ENCODE results near the gene LARP1. TPM values are rescaled to one million over a fixed set of nuclear protein-coding genes. Genes with fewer than 3 reads are reported as not detected.

The LARP1 gene
- total RNA-seq, 2 experiments from 2014 or later: 88.7 to 97.6 TPM

DNA sequence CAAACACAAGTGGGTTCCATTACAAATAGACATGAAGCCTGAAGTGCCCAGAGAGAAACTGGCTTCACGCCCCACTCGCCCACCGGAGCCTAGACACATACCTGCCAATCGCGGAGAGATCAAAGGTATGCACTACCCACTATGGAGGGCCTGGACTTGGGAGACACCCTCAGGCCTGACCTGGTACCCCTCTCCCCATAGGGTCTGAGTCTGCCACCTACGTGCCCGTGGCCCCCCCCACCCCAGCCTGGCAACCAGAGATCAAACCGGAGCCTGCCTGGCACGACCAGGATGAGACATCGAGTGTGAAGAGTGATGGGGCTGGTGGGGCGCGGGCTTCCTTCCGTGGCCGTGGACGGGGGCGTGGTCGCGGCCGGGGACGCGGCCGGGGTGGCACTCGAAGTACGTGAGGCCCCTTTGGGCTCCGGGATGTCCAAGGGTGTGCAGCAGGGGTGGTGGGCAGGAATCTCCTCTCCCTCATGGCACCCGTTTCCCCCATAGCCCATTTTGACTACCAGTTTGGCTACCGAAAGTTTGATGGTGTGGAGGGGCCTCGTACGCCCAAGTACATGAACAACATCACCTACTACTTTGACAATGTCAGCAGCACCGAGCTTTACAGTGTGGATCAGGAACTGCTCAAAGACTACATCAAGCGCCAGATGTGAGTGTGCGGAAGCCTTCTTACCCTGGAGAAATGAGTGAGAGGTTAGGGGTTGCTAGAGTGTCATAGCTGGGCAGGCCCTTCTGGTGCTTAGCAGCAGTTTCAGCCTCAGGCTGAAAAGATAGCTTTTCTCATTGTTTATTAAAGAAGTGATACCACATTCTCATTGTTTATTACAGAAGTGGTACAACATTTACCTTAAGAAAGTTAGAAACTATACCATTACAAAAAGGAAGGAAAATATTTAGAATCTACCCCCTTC, 38.7 kb downstream of the LARP1 start:
- Mint-ChIP-seq H3K36me3 (ENCODE audit: low read depth) (peaks cover 90% of the 10 kb centered on the region), H3K4me1 (ENCODE audit: low read depth) (no peaks in the 10 kb centered on the region), H3K9me3 (no peaks in the 10 kb centered on the region), H3K27ac (peak overlapping the region; percentile 25), H3K4me3 (no peak overlapping the region), H3K27me3 (no peaks in the 10 kb centered on the region)
- POLR2A ChIA-PET: no interaction called here
- Histone ChIP-seq H3K4me3 (ENCODE audit: low read length) (no peak overlapping the region), H3K36me3 (ENCODE audit: insufficient read depth, low read length) (peaks cover 77% of the 10 kb centered on the region), H3K4me1 (ENCODE audit: insufficient read depth, low read length) (no peaks in the 10 kb centered on the region), H3K27me3 (ENCODE audit: control insufficient read depth in 1 of 2, insufficient read depth in 2 of 2, low read length in 2 of 2) (no peaks in the 10 kb centered on the region), H3K27ac (ENCODE audit: low read depth in 1 of 2, low read length in 2 of 2) (no peak overlapping the region), H3K9me3 (ENCODE audit: control insufficient read depth in 1 of 2, insufficient read depth in 1 of 2, low read length in 2 of 2) (no peaks in the 10 kb centered on the region)
- CTCF ChIA-PET: no interaction called here
- TF ChIP-seq, protein P1, sequence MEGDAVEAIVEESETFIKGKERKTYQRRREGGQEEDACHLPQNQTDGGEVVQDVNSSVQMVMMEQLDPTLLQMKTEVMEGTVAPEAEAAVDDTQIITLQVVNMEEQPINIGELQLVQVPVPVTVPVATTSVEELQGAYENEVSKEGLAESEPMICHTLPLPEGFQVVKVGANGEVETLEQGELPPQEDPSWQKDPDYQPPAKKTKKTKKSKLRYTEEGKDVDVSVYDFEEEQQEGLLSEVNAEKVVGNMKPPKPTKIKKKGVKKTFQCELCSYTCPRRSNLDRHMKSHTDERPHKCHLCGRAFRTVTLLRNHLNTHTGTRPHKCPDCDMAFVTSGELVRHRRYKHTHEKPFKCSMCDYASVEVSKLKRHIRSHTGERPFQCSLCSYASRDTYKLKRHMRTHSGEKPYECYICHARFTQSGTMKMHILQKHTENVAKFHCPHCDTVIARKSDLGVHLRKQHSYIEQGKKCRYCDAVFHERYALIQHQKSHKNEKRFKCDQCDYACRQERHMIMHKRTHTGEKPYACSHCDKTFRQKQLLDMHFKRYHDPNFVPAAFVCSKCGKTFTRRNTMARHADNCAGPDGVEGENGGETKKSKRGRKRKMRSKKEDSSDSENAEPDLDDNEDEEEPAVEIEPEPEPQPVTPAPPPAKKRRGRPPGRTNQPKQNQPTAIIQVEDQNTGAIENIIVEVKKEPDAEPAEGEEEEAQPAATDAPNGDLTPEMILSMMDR (IDR thresholded peaks at IDR 0.05): no peak
- ATAC-seq (ENCODE audit: poor library complexity): no peak
- intact Hi-C loops (cut with DNase I, micrococcal nuclease): loop anchor here in 1 of 2 experiments (5.0 kb wide), 1 partner anchor 37 kb away; the partner anchor contains the start of gene LARP1
- no peak for DNase-seq

DNA sequence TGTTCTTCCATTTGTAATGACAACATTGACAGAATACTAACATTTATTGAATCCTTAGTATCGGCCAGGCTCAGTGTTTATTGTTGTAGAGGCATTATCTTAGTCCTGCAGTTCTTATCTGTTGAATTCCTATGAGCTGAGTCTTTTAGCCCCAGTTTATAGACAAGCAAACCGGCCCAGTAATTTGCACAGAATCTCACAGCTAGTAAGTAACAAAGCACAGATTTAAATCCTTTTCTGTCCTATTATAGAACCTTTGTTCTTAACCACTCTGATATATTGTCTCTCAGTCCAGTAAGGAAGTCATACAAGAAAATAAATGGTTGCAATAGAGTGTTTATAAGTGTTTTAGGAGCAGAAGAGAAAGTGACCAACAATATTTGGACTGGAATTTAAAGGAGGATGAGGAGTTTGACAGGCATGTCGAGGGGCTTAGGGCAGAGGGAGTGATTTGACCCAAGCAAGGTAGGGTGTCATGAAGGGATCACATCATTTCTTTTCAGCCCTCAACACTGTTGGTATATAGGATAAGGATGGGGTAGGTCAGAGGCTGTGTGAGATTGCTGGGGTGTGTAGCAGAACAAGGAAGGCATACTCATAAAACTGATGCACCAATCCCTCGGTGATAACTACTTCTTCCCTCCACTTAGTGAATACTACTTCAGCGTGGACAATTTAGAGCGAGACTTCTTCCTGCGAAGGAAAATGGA, 39.5 kb downstream of the LARP1 start:
- Histone ChIP-seq H3K4me1 (ENCODE audit: insufficient read depth, low read length) (no peaks in the 10 kb centered on the region), H3K27ac (ENCODE audit: low read depth in 1 of 2, low read length in 2 of 2) (no peak overlapping the region), H3K27me3 (ENCODE audit: control insufficient read depth in 1 of 2, insufficient read depth in 2 of 2, low read length in 2 of 2) (no peaks in the 10 kb centered on the region), H3K36me3 (ENCODE audit: insufficient read depth, low read length) (peaks cover 83% of the 10 kb centered on the region), H3K9me3 (ENCODE audit: control insufficient read depth in 1 of 2, insufficient read depth in 1 of 2, low read length in 2 of 2) (no peaks in the 10 kb centered on the region), H3K4me3 (ENCODE audit: low read length) (no peak overlapping the region)
- POLR2A ChIA-PET: no interaction called here
- ATAC-seq (ENCODE audit: poor library complexity) (no peak), DNase-seq (no peak)
- no peak overlapping the region for H3K4me3 Mint-ChIP-seq
- CTCF ChIA-PET: no interaction called here
- H3K4me1 Mint-ChIP-seq (ENCODE audit: low read depth): no peaks in the 10 kb centered on the region
- H3K9me3 Mint-ChIP-seq: no peaks in the 10 kb centered on the region
- no peaks in the 10 kb centered on the region for H3K27me3 Mint-ChIP-seq
- peak overlapping the region; percentile 8 for H3K27ac Mint-ChIP-seq
- TF ChIP-seq, protein P1 (IDR thresholded peaks at IDR 0.05): no peak
- intact Hi-C loops (cut with DNase I, micrococcal nuclease): loop anchor here in 1 of 2 experiments (5.0 kb wide), 1 partner anchor 37 kb away; the partner anchor contains the start of gene LARP1
- peaks cover 93% of the 10 kb centered on the region for H3K36me3 Mint-ChIP-seq (ENCODE audit: low read depth)

DNA sequence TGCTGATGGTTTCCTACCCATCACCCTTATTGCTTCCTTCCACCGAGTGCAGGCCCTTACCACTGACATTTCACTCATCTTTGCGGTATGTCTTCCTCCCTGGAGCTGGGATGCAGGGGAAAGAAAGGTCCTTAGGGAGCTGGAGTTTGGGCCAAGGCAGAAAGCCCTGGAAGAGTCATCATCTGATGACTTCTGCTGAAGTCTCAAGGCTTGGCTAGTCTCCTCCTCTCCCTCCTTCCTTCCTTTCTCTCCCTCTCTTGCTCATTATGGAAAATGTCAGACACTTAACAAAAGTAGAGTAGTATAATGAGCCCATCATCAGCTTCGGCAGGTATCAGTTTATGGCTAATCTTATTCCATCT, 40.0 kb downstream of the LARP1 start:
- no peaks in the 10 kb centered on the region for H3K27me3 Mint-ChIP-seq
- ChIA-PET CTCF (no interaction called here), POLR2A (no interaction called here)
- peaks cover 83% of the 10 kb centered on the region for H3K36me3 ChIP-seq (ENCODE audit: insufficient read depth, low read length)
- no peak overlapping the region for H3K4me3 ChIP-seq (ENCODE audit: low read length)
- TF ChIP-seq, protein P1 (IDR thresholded peaks at IDR 0.05): no peak
- peak overlapping the region; percentile 8 for H3K27ac Mint-ChIP-seq
- H3K9me3 Mint-ChIP-seq: no peaks in the 10 kb centered on the region
- intact Hi-C loops (cut with DNase I, micrococcal nuclease): no loop called here
- H3K4me1 ChIP-seq (ENCODE audit: insufficient read depth, low read length): no peaks in the 10 kb centered on the region
- H3K4me3 Mint-ChIP-seq: no peak overlapping the region
- H3K36me3 Mint-ChIP-seq (ENCODE audit: low read depth): peaks cover 93% of the 10 kb centered on the region
- H3K4me1 Mint-ChIP-seq (ENCODE audit: low read depth): no peaks in the 10 kb centered on the region
- no peak for ATAC-seq (ENCODE audit: poor library complexity)
- DNase-seq: no peak
- no peak overlapping the region for H3K27ac ChIP-seq (ENCODE audit: low read depth in 1 of 2, low read length in 2 of 2)
- H3K9me3 ChIP-seq (ENCODE audit: control insufficient read depth in 1 of 2, insufficient read depth in 1 of 2, low read length in 2 of 2): no peaks in the 10 kb centered on the region
- no peaks in the 10 kb centered on the region for H3K27me3 ChIP-seq (ENCODE audit: control insufficient read depth in 1 of 2, insufficient read depth in 2 of 2, low read length in 2 of 2)
